Right lobe of liver (tissue), 4 donors: ENCODE data around the gene TMEM151B.

Experiments
- POLR2A ChIP-seq: fragments of 450-650 bp; IDR thresholded peaks from one replicate; pipeline ENCODE4 v1.6.1; 2017; ENCODE audit warnings: antibody characterized with exemption, mild to moderate bottlenecking
- TF ChIP-seq, protein P1 (sequence below), 4 donors: fragments of 200-600 bp in 3 of 4; fragments of 450-650 bp in 1 of 4; IDR thresholded peaks; one replicate each; pipeline versions ENCODE4 v1.5.1 to v1.8.0; 2016 to 2022; ENCODE audit warnings: antibody characterized with exemption in 4 of 4, mild to moderate bottlenecking in 2 of 4
- donor health status: DM: no; HTN: no; CAD: no.
- donor health status: DM: no; HTN: no; CAD: no.
- donor health status: DM: no; HTN: yes; CAD: no.

DNA sequence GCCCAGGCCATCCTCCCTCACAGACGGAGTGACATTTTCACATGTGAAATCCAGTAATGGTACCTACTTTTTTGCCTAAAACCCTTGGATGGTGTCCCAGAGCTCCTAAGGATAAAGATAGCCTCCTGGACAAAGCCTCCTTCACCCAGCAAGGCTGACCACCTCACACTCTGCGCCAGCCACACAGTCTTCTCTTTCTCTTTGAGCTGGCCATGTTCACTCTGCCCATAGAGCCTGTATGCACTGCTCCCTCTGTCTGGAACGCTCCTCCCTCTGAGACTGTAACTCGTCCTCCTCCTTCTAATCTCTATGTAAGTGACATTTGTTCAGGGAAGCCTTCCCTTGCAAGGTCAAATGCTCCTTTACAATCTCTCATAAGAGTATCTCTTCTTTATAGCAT, 14.6 kb downstream of the TMEM151B start:
- TF ChIP-seq, protein P1, sequence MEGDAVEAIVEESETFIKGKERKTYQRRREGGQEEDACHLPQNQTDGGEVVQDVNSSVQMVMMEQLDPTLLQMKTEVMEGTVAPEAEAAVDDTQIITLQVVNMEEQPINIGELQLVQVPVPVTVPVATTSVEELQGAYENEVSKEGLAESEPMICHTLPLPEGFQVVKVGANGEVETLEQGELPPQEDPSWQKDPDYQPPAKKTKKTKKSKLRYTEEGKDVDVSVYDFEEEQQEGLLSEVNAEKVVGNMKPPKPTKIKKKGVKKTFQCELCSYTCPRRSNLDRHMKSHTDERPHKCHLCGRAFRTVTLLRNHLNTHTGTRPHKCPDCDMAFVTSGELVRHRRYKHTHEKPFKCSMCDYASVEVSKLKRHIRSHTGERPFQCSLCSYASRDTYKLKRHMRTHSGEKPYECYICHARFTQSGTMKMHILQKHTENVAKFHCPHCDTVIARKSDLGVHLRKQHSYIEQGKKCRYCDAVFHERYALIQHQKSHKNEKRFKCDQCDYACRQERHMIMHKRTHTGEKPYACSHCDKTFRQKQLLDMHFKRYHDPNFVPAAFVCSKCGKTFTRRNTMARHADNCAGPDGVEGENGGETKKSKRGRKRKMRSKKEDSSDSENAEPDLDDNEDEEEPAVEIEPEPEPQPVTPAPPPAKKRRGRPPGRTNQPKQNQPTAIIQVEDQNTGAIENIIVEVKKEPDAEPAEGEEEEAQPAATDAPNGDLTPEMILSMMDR (IDR thresholded peaks at IDR 0.05), result no peak
- no peak for TF ChIP-seq POLR2A
